ENCODE results near the gene FCHSD2.

DNA sequence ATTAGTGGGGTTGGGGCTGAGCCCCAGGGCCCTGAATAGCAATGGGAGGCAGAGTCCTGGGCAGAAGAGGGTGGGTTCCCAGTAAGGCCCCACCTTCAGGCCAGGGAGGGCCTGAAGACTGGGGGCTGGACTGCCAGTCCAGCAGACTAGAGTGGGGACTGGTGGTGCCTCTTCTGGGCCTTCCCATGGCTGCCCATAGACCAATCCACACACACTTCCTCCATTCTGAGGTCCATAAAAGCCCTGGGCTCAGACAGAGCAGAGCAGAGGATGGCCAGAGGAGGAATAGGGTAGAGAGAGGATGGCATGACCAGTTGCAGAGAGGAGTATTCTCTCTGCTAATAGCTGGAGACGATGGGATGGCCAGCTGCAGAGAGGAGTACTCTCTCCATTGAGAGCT lies 216.0 kb downstream of the FCHSD2 start:
- TF ChIP-seq, protein P1, sequence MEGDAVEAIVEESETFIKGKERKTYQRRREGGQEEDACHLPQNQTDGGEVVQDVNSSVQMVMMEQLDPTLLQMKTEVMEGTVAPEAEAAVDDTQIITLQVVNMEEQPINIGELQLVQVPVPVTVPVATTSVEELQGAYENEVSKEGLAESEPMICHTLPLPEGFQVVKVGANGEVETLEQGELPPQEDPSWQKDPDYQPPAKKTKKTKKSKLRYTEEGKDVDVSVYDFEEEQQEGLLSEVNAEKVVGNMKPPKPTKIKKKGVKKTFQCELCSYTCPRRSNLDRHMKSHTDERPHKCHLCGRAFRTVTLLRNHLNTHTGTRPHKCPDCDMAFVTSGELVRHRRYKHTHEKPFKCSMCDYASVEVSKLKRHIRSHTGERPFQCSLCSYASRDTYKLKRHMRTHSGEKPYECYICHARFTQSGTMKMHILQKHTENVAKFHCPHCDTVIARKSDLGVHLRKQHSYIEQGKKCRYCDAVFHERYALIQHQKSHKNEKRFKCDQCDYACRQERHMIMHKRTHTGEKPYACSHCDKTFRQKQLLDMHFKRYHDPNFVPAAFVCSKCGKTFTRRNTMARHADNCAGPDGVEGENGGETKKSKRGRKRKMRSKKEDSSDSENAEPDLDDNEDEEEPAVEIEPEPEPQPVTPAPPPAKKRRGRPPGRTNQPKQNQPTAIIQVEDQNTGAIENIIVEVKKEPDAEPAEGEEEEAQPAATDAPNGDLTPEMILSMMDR (IDR thresholded peaks at IDR 0.05), result no peak
- TF ChIP-seq POLR2A (IDR thresholded peaks at IDR 0.05), result no peak
